ENCODE data around the gene ACAD9. TPM values are rescaled to one million over a fixed set of nuclear protein-coding genes. Genes with fewer than 3 reads are reported as not detected.
"Not testable (repeated sequence)": the region's sequence is repeated elsewhere in the genome, so short reads cannot be mapped to it uniquely, and the experiment has no call there.

ACAD9 gene
- total and polyA plus RNA-seq, 2 donors (not counting 1 experiment from before 2014, with no cell fraction given) = 33.6 to 57.6 TPM

DNA sequence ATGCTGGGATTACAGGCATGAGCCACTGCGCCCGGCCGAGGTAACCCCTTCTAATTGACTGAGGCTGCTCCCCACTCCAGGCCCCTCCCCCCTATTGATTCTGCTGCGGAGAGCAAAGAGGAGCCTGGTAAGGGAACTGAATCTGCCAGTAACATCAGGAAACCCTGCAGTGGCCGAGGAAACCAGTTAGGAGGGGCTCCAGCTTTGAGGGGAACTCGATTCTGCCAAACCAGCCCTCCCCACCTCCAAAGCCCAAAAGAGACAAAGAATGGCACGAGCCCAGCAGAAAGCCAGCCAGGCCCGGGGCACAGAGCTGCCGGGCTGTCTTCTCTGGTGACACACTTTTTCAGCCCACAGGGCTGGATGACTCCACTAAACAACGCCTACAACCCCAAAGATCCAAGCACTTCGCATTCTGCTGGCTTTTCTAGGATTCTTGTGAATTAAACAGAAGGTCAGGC lies 15.0 kb upstream of the ACAD9 start:
- H3K4me2 ChIP-seq (replicated peaks; ENCODE audit: low read depth, low read length, poor library complexity, severe bottlenecking) = no peak overlapping the region
- DNase-seq (no peak), ATAC-seq (ENCODE audit: low read depth) (no peak)
- no peak overlapping the region for H3K4me3 ChIP-seq (ENCODE audit: control extremely low read depth in 1 of 5, extremely low read depth in 1 of 5, insufficient read depth in 1 of 5, low read depth in 2 of 5, low read length in 4 of 5)
- Mint-ChIP-seq H3K4me3 (no peak overlapping the region), H3K9me3 (ENCODE audit: insufficient read depth) (peaks cover 6% of the 10 kb centered on the region), H3K4me1 (no peaks in the 10 kb centered on the region), H3K27me3 (no peaks in the 10 kb centered on the region), H3K27ac (no peak overlapping the region)
- H3K4me1 ChIP-seq (ENCODE audit: control insufficient read depth in 2 of 2, insufficient read depth in 2 of 2, low read length in 2 of 2) = no peaks in the 10 kb centered on the region
- H4K20me1 ChIP-seq (ENCODE audit: control insufficient read depth, insufficient read depth, low read length, poor library complexity, severe bottlenecking) = no peaks in the 10 kb centered on the region
- H3K9me3 ChIP-seq (ENCODE audit: control extremely low read depth in 1 of 3, control insufficient read depth in 2 of 3, insufficient read depth in 1 of 3, low read length in 2 of 3) = peaks cover 0 to 26% (median 18%) of the 10 kb centered on the region in 3 donors
- 29% methylated on average over 11 of the region's 11 CpGs for WGBS (ENCODE audit: insufficient coverage)
- H2AFZ ChIP-seq (ENCODE audit: insufficient read depth, low read depth, low read length, poor library complexity, severe bottlenecking) = no peak overlapping the region
- no peaks in the 10 kb centered on the region for H3K27me3 ChIP-seq (replicated peaks in 1 of 4; ENCODE audit: control extremely low read depth in 1 of 4, control insufficient read depth in 3 of 4, insufficient read depth in 4 of 4, low read length in 3 of 4)
- no peak for TF ChIP-seq CTCF (IDR thresholded peaks at IDR 0.05)
- no peak for TF ChIP-seq EZH2 (IDR thresholded peaks at IDR 0.05; ENCODE audit: borderline replicate concordance, insufficient read depth, low read depth, low read length, poor library complexity, severe bottlenecking)
- CTCF ChIA-PET = no interaction called here
- intact Hi-C loops (cut with micrococcal nuclease) = no loop called here
- H3K27ac ChIP-seq (ENCODE audit: low read length in 2 of 2) = no peak overlapping the region
- POLR2A ChIA-PET = no interaction called here
- no peak overlapping the region for H3K9ac ChIP-seq (ENCODE audit: low read length)
- no peaks in the 10 kb centered on the region for H3K79me2 ChIP-seq (ENCODE audit: control insufficient read depth, insufficient read depth, low read length)
- no peaks in the 10 kb centered on the region for H3K36me3 ChIP-seq (replicated peaks in 1 of 2; ENCODE audit: control extremely low read depth in 1 of 2, control insufficient read depth in 1 of 2, extremely low read depth in 1 of 2, insufficient read depth in 2 of 2, low read length in 1 of 2)

DNA sequence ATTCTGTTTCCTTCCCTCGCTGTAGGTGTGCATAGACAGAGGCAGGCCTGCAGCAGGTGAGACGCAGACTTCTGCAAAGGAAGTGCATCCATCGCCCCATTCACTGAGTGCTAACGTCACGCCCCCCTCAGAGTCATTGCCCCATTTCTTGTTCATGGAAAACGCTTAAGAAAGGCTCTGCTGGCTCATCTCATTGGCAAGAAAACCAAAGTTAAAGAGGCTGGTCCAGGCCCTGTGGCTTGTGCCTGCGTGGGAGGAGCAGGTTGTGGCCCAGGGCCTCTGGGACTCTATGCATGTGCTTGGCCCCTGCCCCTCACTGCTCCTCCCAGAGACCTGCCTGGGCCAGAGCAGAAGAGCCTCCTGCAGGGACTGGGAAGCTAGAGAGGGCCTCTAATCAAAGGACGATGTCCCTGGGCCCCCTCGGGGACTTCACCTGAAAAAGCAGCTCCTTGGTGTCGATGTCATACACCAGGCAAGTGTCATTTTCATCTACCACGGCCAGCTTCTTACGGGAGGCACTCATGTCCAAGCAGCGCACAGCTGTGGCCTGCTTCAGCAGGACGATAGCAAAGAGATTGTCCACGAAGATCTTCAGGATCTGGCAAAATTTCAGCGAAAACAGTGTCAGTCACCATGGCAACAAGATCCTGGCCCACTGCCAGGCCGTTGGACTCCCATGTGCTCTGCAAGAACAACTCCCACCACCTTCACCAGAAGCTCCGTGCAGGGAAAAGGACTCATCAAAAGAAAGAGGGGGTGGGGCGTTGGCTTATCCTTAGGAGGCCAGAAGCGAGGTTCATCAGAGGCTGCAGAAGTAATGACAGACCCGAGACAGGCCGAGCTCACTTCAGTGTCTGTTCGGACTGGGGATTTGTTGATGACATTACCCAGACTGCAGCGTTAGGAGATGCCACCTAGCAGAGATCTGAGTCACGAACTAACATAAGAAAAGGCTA lies 14.3 kb upstream of the ACAD9 start:
- peaks cover 0 to 18% (median 10%) of the 10 kb centered on the region in 3 donors for H3K9me3 ChIP-seq (ENCODE audit: control extremely low read depth in 1 of 3, control insufficient read depth in 2 of 3, insufficient read depth in 1 of 3, low read length in 2 of 3)
- H3K79me2 ChIP-seq (ENCODE audit: control insufficient read depth, insufficient read depth, low read length); H3K4me1 ChIP-seq (ENCODE audit: control insufficient read depth in 2 of 2, insufficient read depth in 2 of 2, low read length in 2 of 2); H3K36me3 ChIP-seq (replicated peaks in 1 of 2; ENCODE audit: control extremely low read depth in 1 of 2, control insufficient read depth in 1 of 2, extremely low read depth in 1 of 2, insufficient read depth in 2 of 2, low read length in 1 of 2); H3K9ac ChIP-seq (ENCODE audit: low read length); H3K27ac Mint-ChIP-seq; intact Hi-C loops (cut with micrococcal nuclease); H3K27me3 ChIP-seq (replicated peaks in 1 of 4; ENCODE audit: control extremely low read depth in 1 of 4, control insufficient read depth in 3 of 4, insufficient read depth in 4 of 4, low read length in 3 of 4); POLR2A ChIA-PET; H3K4me2 ChIP-seq (replicated peaks; ENCODE audit: low read depth, low read length, poor library complexity, severe bottlenecking); H3K4me3 ChIP-seq (ENCODE audit: control extremely low read depth in 1 of 5, extremely low read depth in 1 of 5, insufficient read depth in 1 of 5, low read depth in 2 of 5, low read length in 4 of 5); DNase-seq; H3K4me1 Mint-ChIP-seq; ATAC-seq (ENCODE audit: low read depth); H4K20me1 ChIP-seq (ENCODE audit: control insufficient read depth, insufficient read depth, low read length, poor library complexity, severe bottlenecking); H3K9me3 Mint-ChIP-seq (ENCODE audit: insufficient read depth); H3K4me3 Mint-ChIP-seq; H3K27me3 Mint-ChIP-seq; H2AFZ ChIP-seq (ENCODE audit: insufficient read depth, low read depth, low read length, poor library complexity, severe bottlenecking); H3K27ac ChIP-seq (ENCODE audit: low read length in 2 of 2): not testable (repeated sequence)
- CTCF ChIA-PET = interaction anchor here (2.4 kb wide), 1 partner anchor 12 kb away, joined by 9 read pairs; no protein-coding TSS in a partner anchor
- WGBS (ENCODE audit: insufficient coverage) = 72% methylated on average over 13 of the region's 25 CpGs

Measured in B cell (primary cell).